Body of pancreas (tissue), 4 donors: ENCODE measurements around the gene RPL41. TPM values are rescaled to one million over a fixed set of nuclear protein-coding genes. Genes with fewer than 3 reads are reported as not detected.
A peak's percentile ranks its signal among the peaks of the same experiment; 100 is the strongest.

Experiments used
- ATAC-seq: fragments of 150-250 bp; one replicate; pipeline ENCODE4 v1.9.1; 2016
- DNase-seq, 4 donors: peaks; one replicate each; pipeline ENCODE4 v3.0.0-alpha.2; 2019
- H3K27ac ChIP-seq, 4 donors: fragments of 200-600 bp; sonication (generic); 1 replicate in 3 of 4; 2 replicates in 1 of 4; pipeline versions ENCODE4 v1.5.1 to v1.6.1; 2016 to 2019; ENCODE audit warnings: mild to moderate bottlenecking in 1 of 4, mixed read lengths in 1 of 4, moderate library complexity in 1 of 4
- H3K27me3 ChIP-seq, 2 donors: fragments of 200-600 bp; sonication (generic); one replicate each; pipeline ENCODE4 v1.6.0; 2016; ENCODE audit warnings: mild to moderate bottlenecking in 1 of 2
- H3K36me3 ChIP-seq, 2 donors: fragments of 200-600 bp; sonication (generic); replicated peaks in 1 of 2; 2 replicates each; pipeline ENCODE4 v1.5.1; 2016; ENCODE audit warnings: low read depth in 2 of 2; ENCODE audit not compliant: insufficient read depth in 1 of 2
- H3K4me1 ChIP-seq: fragments of 200-600 bp; sonication (generic); one replicate; pipeline ENCODE4 v1.6.0; 2016
- H3K4me3 ChIP-seq, 2 donors: fragments of 200-600 bp; sonication (generic); 1 replicate in 1 of 2; 2 replicates in 1 of 2; pipeline ENCODE4 v1.5.1; 2016 to 2019
- H3K9me3 ChIP-seq, 3 donors: fragments of 200-600 bp; sonication (generic); 1 replicate in 2 of 3; 2 replicates in 1 of 3; pipeline ENCODE4 v1.5.1; 2016
- POLR2A ChIP-seq, 3 donors: fragments of 450-650 bp; IDR thresholded peaks; one replicate each; pipeline ENCODE4 v1.6.1; 2016; ENCODE audit warnings: antibody characterized with exemption in 3 of 3, mild to moderate bottlenecking in 2 of 3
- WGBS, 2 donors: methylation state at CpG; one replicate each; pipeline ENCODE4 v1.1.5; 2017; 5-methylcytosine and 5-hydroxymethylcytosine counted together
- intact Hi-C: fragments of 100-400 bp; cut with DNase I; formaldehyde crosslinking; loops from one replicate; pipeline ENCODE4 v1.15.1; 2023
- total RNA-seq, 2 donors: library from RNA; depleted of rRNA; stranded (reverse); fragments of >200 nt; gene quantifications; one replicate each; pipeline ENCODE4 v1.1.0, GENCODE V29; 2016
- TF ChIP-seq, protein P1 (sequence below), 7 experiments: fragments of 450-650 bp in 4 of 7; fragments of 200-600 bp in 3 of 7; sonication (generic) in 3 of 7; IDR thresholded peaks; one replicate each; pipeline ENCODE4 v1.5.1; 2016 to 2019; ENCODE audit warnings: antibody characterized with exemption in 7 of 7

RPL41 gene
- total RNA-seq, 2 donors from 2014 or later = 1,174 to 2,214 TPM

GRCh38 chr12:56104815-56105608 lies 11.4 kb upstream of the RPL41 start:
- TF ChIP-seq, protein P1, sequence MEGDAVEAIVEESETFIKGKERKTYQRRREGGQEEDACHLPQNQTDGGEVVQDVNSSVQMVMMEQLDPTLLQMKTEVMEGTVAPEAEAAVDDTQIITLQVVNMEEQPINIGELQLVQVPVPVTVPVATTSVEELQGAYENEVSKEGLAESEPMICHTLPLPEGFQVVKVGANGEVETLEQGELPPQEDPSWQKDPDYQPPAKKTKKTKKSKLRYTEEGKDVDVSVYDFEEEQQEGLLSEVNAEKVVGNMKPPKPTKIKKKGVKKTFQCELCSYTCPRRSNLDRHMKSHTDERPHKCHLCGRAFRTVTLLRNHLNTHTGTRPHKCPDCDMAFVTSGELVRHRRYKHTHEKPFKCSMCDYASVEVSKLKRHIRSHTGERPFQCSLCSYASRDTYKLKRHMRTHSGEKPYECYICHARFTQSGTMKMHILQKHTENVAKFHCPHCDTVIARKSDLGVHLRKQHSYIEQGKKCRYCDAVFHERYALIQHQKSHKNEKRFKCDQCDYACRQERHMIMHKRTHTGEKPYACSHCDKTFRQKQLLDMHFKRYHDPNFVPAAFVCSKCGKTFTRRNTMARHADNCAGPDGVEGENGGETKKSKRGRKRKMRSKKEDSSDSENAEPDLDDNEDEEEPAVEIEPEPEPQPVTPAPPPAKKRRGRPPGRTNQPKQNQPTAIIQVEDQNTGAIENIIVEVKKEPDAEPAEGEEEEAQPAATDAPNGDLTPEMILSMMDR (IDR thresholded peaks at IDR 0.05) = no peak
- no peak for TF ChIP-seq POLR2A (IDR thresholded peaks at IDR 0.05)
- Histone ChIP-seq H3K4me1 (peaks cover 24% of the 10 kb centered on the region), H3K4me3 (peak overlapping the region; percentile 73 to 81), H3K9me3 (no peaks in the 10 kb centered on the region), H3K27ac (peak overlapping the region; percentile 73 to 85 (median 82)), H3K36me3 (peaks cover 0 to 27% of the 10 kb centered on the region in 2 donors), H3K27me3 (no peaks in the 10 kb centered on the region)
- ATAC-seq (peak; percentile 16), DNase-seq (peak in 3 of 4 donors; percentile 23 to 35 (median 30))
- WGBS, 2 donors = 1% methylated on average over 18 to 40 of the region's 40 CpGs
- intact Hi-C loops = no loop called here

DNA sequence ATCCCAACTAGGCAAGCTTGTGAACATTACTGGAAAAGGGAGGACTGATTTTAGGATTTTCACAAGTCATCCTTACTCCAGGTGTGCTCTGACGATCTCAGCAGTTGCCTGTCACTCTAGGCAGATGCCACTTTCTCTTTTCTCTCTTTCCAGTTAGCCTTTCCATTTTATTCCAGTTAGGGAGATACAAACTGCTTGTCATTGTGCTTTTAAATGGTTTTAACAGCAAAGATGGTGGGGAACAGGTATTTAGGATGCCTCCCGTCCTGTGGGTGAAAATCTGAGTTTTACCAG lies 10.9 kb upstream of the RPL41 start:
- DNase-seq (no peak), ATAC-seq (no peak)
- H3K36me3 ChIP-seq = peaks cover 3 to 27% of the 10 kb centered on the region in 2 donors
- no peaks in the 10 kb centered on the region for H3K27me3 ChIP-seq
- WGBS, 2 donors = 26 to 32% methylated on average over 2 of the region's 2 CpGs
- no peaks in the 10 kb centered on the region for H3K9me3 ChIP-seq
- no peak overlapping the region for H3K27ac ChIP-seq
- TF ChIP-seq POLR2A (IDR thresholded peaks at IDR 0.05) = no peak
- TF ChIP-seq, protein P1 (IDR thresholded peaks at IDR 0.05) = no peak
- H3K4me3 ChIP-seq = peak overlapping the region in 1 of 2 donors; percentile 81
- intact Hi-C loops = no loop called here
- peaks cover 24% of the 10 kb centered on the region for H3K4me1 ChIP-seq

DNA sequence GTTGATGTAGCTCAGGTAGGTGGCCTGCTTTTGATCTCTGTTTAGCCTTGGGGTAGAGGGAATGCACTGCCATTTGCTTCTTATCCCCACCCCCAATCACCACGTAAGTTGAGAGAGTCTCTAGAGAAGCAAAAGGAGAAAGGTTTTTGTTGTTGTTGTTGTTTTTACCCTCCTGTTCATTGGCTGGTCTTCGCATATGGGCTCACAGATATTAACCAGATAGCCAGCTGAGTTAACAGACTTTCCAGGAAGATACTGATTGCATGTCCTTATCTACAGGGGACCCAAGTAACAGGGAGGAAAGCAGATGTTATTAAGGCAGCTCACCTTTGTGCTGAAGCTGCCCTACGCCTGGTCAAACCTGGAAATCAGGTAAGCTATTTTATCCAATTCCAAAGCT lies 9.2 kb upstream of the RPL41 start:
- Histone ChIP-seq H3K4me1 (peaks cover 24% of the 10 kb centered on the region), H3K36me3 (peaks cover 5 to 37% of the 10 kb centered on the region in 2 donors), H3K9me3 (no peaks in the 10 kb centered on the region), H3K27ac (no peak overlapping the region), H3K27me3 (no peaks in the 10 kb centered on the region), H3K4me3 (no peak overlapping the region)
- WGBS, 2 donors = 88 to 91% methylated on average over 3 of the region's 3 CpGs
- intact Hi-C loops = no loop called here
- ATAC-seq (no peak), DNase-seq (no peak)
- TF ChIP-seq, protein P1 (IDR thresholded peaks at IDR 0.05) = no peak
- TF ChIP-seq POLR2A (IDR thresholded peaks at IDR 0.05) = no peak

- ATAC-seq = no peak
- 85 to 94% methylated on average over 5 of the region's 5 CpGs for WGBS, 2 donors
These were observed 5.9 kb upstream of the RPL41 start for GRCh38 chr12:56110571-56110970.

More at GRCh38 chr12:56110571-56110970, 5.9 kb upstream of the RPL41 start:
- Histone ChIP-seq H3K9me3 (no peaks in the 10 kb centered on the region), H3K27me3 (no peaks in the 10 kb centered on the region), H3K4me1 (peaks cover 14% of the 10 kb centered on the region), H3K27ac (no peak overlapping the region), H3K4me3 (no peak overlapping the region), H3K36me3 (peaks cover 5 to 39% of the 10 kb centered on the region in 2 donors)
- no peak for TF ChIP-seq POLR2A (IDR thresholded peaks at IDR 0.05)
- TF ChIP-seq, protein P1 (IDR thresholded peaks at IDR 0.05) = no peak
- no peak for DNase-seq
- intact Hi-C loops = no loop called here
